ENCODE data around the gene PRM1. TPM values are rescaled to one million over a fixed set of nuclear protein-coding genes. Genes with fewer than 3 reads are reported as not detected.

PRM1 gene
- total and polyA plus RNA-seq, 4 donors = not detected

DNA sequence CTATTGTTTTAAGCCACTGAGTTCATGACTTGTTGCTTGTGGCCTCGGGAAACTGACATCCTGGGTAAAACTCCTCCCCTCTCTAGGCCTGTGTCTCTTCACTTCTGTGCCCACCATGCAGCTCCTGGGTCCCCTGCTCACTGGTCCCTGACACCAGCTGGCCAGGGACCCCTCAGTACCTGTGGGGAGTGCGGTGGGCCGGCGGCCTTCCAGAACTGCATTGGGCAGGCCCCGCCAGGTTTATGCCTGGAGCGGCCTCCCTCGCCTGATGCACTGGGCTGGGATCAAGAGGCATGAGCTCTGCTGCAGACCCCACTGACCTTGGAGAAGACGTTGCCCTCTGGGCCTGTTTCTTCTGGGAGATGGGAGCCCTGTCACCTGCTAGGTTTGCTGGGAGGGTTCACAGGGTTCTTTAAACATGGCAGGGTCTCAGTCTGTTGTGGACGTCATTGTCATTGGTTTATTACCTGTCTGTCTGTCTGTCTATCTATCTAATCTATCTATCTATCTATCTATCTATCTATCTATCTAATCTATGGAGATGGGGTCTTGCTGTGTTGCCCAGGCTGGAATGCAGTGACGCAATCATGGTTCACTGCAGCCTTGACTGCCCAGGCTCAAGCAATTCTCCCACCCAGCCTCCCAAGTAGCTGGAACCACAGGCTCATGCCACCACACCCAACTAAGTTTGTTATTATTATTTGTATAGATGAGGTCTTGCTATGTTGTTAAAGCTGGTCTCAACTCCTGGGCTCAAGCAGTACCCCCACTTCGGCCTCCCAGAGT is 42.6 kb upstream of the PRM1 start:
- Histone ChIP-seq H3K27ac (ENCODE audit: low read depth in 1 of 2, low read length in 2 of 2) (no peak overlapping the region), H3K4me1 (ENCODE audit: control insufficient read depth in 4 of 4, insufficient read depth in 4 of 4, low read length in 3 of 4) (no peaks in the 10 kb centered on the region), H3K9ac (ENCODE audit: low read depth in 1 of 2, low read length in 2 of 2) (no peak overlapping the region), H3K36me3 (ENCODE audit: control insufficient read depth in 4 of 4, insufficient read depth in 3 of 4, low read depth in 1 of 4, low read length in 3 of 4) (no peaks in the 10 kb centered on the region), H3K27me3 (ENCODE audit: control insufficient read depth in 4 of 4, insufficient read depth in 4 of 4, low read length in 3 of 4) (no peaks in the 10 kb centered on the region), H3K9me3 (ENCODE audit: control insufficient read depth in 4 of 4, low read length in 3 of 4) (no peaks in the 10 kb centered on the region), H3K4me3 (ENCODE audit: low read depth in 1 of 3, low read length in 3 of 3) (no peak overlapping the region)
- WGBS = 96% methylated on average over 11 of the region's 11 CpGs
- no peak for DNase-seq (ENCODE audit: low spot score)
- TF ChIP-seq FOXA2 (IDR thresholded peaks at IDR 0.05) (no peak), RAD21 (IDR thresholded peaks at IDR 0.05) (no peak), SP1 (IDR thresholded peaks at IDR 0.05) (no peak)
- TF ChIP-seq, protein P1, sequence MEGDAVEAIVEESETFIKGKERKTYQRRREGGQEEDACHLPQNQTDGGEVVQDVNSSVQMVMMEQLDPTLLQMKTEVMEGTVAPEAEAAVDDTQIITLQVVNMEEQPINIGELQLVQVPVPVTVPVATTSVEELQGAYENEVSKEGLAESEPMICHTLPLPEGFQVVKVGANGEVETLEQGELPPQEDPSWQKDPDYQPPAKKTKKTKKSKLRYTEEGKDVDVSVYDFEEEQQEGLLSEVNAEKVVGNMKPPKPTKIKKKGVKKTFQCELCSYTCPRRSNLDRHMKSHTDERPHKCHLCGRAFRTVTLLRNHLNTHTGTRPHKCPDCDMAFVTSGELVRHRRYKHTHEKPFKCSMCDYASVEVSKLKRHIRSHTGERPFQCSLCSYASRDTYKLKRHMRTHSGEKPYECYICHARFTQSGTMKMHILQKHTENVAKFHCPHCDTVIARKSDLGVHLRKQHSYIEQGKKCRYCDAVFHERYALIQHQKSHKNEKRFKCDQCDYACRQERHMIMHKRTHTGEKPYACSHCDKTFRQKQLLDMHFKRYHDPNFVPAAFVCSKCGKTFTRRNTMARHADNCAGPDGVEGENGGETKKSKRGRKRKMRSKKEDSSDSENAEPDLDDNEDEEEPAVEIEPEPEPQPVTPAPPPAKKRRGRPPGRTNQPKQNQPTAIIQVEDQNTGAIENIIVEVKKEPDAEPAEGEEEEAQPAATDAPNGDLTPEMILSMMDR (IDR thresholded peaks at IDR 0.05; ENCODE audit: low read depth, low read length, missing input control) = no peak

DNA sequence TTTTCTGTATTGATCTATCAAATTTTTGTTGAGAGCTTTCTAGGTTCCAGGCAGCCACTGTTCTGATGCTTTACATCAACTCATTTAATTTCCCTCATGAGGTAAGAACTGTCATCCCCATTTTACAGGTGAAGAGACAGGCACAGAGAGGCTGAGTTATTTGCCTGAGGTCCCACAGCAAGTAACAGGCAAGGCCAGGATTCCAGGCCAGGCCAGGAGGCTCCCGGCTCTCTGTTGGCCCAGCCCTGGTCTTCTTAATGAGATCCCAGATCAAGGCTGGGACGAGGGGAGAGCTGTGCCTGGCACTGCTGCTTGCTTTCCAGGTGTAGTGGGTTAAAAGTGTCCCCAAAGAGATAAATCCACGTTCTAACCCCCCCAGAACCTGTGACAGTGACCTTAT is 41.7 kb upstream of the PRM1 start:
- 92% methylated on average over 3 of the region's 3 CpGs for WGBS
- Histone ChIP-seq H3K9ac (ENCODE audit: low read depth in 1 of 2, low read length in 2 of 2) (no peak overlapping the region), H3K4me1 (ENCODE audit: control insufficient read depth in 4 of 4, insufficient read depth in 4 of 4, low read length in 3 of 4) (no peaks in the 10 kb centered on the region), H3K36me3 (ENCODE audit: control insufficient read depth in 4 of 4, insufficient read depth in 3 of 4, low read depth in 1 of 4, low read length in 3 of 4) (no peaks in the 10 kb centered on the region), H3K9me3 (ENCODE audit: control insufficient read depth in 4 of 4, low read length in 3 of 4) (no peaks in the 10 kb centered on the region), H3K27ac (ENCODE audit: low read depth in 1 of 2, low read length in 2 of 2) (no peak overlapping the region), H3K27me3 (ENCODE audit: control insufficient read depth in 4 of 4, insufficient read depth in 4 of 4, low read length in 3 of 4) (no peaks in the 10 kb centered on the region), H3K4me3 (ENCODE audit: low read depth in 1 of 3, low read length in 3 of 3) (no peak overlapping the region)
- DNase-seq (ENCODE audit: low spot score) = no peak
- no peak for TF ChIP-seq RXRA (IDR thresholded peaks at IDR 0.05)
- TF ChIP-seq, protein P2, sequence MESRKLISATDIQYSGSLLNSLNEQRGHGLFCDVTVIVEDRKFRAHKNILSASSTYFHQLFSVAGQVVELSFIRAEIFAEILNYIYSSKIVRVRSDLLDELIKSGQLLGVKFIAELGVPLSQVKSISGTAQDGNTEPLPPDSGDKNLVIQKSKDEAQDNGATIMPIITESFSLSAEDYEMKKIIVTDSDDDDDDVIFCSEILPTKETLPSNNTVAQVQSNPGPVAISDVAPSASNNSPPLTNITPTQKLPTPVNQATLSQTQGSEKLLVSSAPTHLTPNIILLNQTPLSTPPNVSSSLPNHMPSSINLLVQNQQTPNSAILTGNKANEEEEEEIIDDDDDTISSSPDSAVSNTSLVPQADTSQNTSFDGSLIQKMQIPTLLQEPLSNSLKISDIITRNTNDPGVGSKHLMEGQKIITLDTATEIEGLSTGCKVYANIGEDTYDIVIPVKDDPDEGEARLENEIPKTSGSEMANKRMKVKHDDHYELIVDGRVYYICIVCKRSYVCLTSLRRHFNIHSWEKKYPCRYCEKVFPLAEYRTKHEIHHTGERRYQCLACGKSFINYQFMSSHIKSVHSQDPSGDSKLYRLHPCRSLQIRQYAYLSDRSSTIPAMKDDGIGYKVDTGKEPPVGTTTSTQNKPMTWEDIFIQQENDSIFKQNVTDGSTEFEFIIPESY (IDR thresholded peaks at IDR 0.05) = no peak
- no peak for TF ChIP-seq NR2F2 (IDR thresholded peaks at IDR 0.05)
- TF ChIP-seq, protein P3, sequence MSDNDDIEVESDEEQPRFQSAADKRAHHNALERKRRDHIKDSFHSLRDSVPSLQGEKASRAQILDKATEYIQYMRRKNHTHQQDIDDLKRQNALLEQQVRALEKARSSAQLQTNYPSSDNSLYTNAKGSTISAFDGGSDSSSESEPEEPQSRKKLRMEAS (IDR thresholded peaks at IDR 0.05) = no peak
- TF ChIP-seq EGR1 (IDR thresholded peaks at IDR 0.05; ENCODE audit: low read depth in 2 of 2) = no peak
- TF ChIP-seq FOXA1 (IDR thresholded peaks at IDR 0.05) = no peak
- no peak for TF ChIP-seq SP1 (IDR thresholded peaks at IDR 0.05)
- TF ChIP-seq, protein P4, sequence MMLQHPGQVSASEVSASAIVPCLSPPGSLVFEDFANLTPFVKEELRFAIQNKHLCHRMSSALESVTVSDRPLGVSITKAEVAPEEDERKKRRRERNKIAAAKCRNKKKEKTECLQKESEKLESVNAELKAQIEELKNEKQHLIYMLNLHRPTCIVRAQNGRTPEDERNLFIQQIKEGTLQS (IDR thresholded peaks at IDR 0.05) = no peak
- TF ChIP-seq HNF4G (IDR thresholded peaks at IDR 0.05) = no peak
- TF ChIP-seq, protein P1 (IDR thresholded peaks at IDR 0.05; ENCODE audit: low read depth, low read length, missing input control) = no peak
- no peak for TF ChIP-seq YY1 (IDR thresholded peaks at IDR 0.05)
- TF ChIP-seq, protein P5, sequence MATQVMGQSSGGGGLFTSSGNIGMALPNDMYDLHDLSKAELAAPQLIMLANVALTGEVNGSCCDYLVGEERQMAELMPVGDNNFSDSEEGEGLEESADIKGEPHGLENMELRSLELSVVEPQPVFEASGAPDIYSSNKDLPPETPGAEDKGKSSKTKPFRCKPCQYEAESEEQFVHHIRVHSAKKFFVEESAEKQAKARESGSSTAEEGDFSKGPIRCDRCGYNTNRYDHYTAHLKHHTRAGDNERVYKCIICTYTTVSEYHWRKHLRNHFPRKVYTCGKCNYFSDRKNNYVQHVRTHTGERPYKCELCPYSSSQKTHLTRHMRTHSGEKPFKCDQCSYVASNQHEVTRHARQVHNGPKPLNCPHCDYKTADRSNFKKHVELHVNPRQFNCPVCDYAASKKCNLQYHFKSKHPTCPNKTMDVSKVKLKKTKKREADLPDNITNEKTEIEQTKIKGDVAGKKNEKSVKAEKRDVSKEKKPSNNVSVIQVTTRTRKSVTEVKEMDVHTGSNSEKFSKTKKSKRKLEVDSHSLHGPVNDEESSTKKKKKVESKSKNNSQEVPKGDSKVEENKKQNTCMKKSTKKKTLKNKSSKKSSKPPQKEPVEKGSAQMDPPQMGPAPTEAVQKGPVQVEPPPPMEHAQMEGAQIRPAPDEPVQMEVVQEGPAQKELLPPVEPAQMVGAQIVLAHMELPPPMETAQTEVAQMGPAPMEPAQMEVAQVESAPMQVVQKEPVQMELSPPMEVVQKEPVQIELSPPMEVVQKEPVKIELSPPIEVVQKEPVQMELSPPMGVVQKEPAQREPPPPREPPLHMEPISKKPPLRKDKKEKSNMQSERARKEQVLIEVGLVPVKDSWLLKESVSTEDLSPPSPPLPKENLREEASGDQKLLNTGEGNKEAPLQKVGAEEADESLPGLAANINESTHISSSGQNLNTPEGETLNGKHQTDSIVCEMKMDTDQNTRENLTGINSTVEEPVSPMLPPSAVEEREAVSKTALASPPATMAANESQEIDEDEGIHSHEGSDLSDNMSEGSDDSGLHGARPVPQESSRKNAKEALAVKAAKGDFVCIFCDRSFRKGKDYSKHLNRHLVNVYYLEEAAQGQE (IDR thresholded peaks at IDR 0.05) = no peak
- no peak for TF ChIP-seq HNF4A (conservative IDR thresholded peaks at IDR 0.05)
